CD4-positive, alpha-beta T cell (primary cell): ENCODE measurements around the gene MYLK4. TPM values are rescaled to one million over a fixed set of nuclear protein-coding genes. Genes with fewer than 3 reads are reported as not detected.

Experiments
- ATAC-seq: fragments of 200-7000 bp; cut with Tn5 transposase; one replicate; pipeline ENCODE4 v1.10.0; 2022; ENCODE audit warnings: mild to moderate bottlenecking; ENCODE audit not compliant: poor library complexity
- CTCF ChIA-PET: fragments of 350-600 bp; sonication (Branson Sonifier 250); formaldehyde crosslinking; loops from one replicate; lab custom pipeline; 2021; ENCODE audit warnings: antibody characterized with exemption, inconsistent platforms; lab: Charles Lee
- POLR2A ChIA-PET: fragments of 350-600 bp; sonication (Branson Sonifier 250); formaldehyde crosslinking; loops from one replicate; lab custom pipeline; 2021; ENCODE audit warnings: antibody characterized with exemption, inconsistent platforms; lab: Charles Lee
- DNase-seq, 14 experiments: peaks; one replicate each; pipeline ENCODE4 v3.0.0-alpha.2; 2013 to 2020; ENCODE audit warnings: mixed read lengths in 2 of 14
- H3K27ac ChIP-seq, 2 donors: one replicate each; pipeline versions ENCODE4 v1.5.1 to v1.7.0; 2013; ENCODE audit warnings: low read length in 2 of 2, low read depth in 1 of 2, mild to moderate bottlenecking in 1 of 2
- H3K27me3 ChIP-seq, 2 experiments: 1 replicate in 1 of 2; 2 replicates in 1 of 2; pipeline versions ENCODE4 v1.6.1 to v1.7.0; 2013; ENCODE audit warnings: low read length in 2 of 2, control low read depth in 1 of 2, mild to moderate bottlenecking in 1 of 2, moderate library complexity in 1 of 2; ENCODE audit not compliant: insufficient read depth in 2 of 2, control insufficient read depth in 1 of 2
- H3K36me3 ChIP-seq: one replicate; pipeline ENCODE4 v1.6.1; 2013; ENCODE audit warnings: low read length, control low read depth; ENCODE audit not compliant: insufficient read depth
- H3K4me1 ChIP-seq: one replicate; pipeline ENCODE4 v1.6.1; 2013; ENCODE audit warnings: low read length, control low read depth; ENCODE audit not compliant: insufficient read depth
- H3K4me3 ChIP-seq: one replicate; pipeline ENCODE4 v1.5.1; 2013; ENCODE audit warnings: mild to moderate bottlenecking, low read length, moderate library complexity
- H3K9me3 ChIP-seq, 2 experiments: 1 replicate in 1 of 2; 2 replicates in 1 of 2; pipeline versions ENCODE4 v1.6.1 to v1.7.0; 2013; ENCODE audit warnings: low read length in 2 of 2, mild to moderate bottlenecking in 2 of 2, control low read depth in 1 of 2, moderate library complexity in 1 of 2; ENCODE audit not compliant: control insufficient read depth in 1 of 2, insufficient read depth in 1 of 2
- H3K27ac Mint-ChIP-seq: one replicate; pipeline ENCODE4 v1.8.0; 2020; ENCODE audit warnings: mixed read lengths
- H3K27me3 Mint-ChIP-seq: one replicate; pipeline ENCODE4 v1.8.0; 2021; ENCODE audit warnings: mixed read lengths
- H3K36me3 Mint-ChIP-seq: one replicate; pipeline ENCODE4 v1.8.0; 2021; ENCODE audit warnings: low read depth, mixed read lengths
- H3K4me1 Mint-ChIP-seq: one replicate; pipeline ENCODE4 v1.8.0; 2021; ENCODE audit warnings: low read depth, mixed read lengths
- H3K4me3 Mint-ChIP-seq: one replicate; pipeline ENCODE4 v1.8.0; 2020; ENCODE audit warnings: mild to moderate bottlenecking, mixed read lengths
- H3K9me3 Mint-ChIP-seq: one replicate; pipeline ENCODE4 v1.8.0; 2020; ENCODE audit warnings: mixed read lengths
- CTCF ChIP-seq: fragments of 200-600 bp; IDR thresholded peaks from one replicate; pipeline ENCODE4 v1.8.0; 2022; ENCODE audit warnings: antibody characterized with exemption, mild to moderate bottlenecking
- intact Hi-C, 2 experiments: fragments of 100-400 bp; cut with DNase I in 1 of 2; cut with micrococcal nuclease in 1 of 2; formaldehyde crosslinking; loops; one replicate each; pipeline versions ENCODE4 v1.15.1 to v1.9.0; 2023 to 2025; cut with DNase I, micrococcal nuclease
- total RNA-seq, 174 experiments: library from RNA in 2 of 174; stranded (reverse) in 2 of 174; gene quantifications; one replicate each; pipeline ENCODE4 v1.2.3 and lab custom pipeline; 2021 to 2026

The MYLK4 gene
- total RNA-seq, 2 experiments from 2014 or later = 1.6 to 2.0 TPM

- no peak overlapping the region for H3K27ac ChIP-seq
- Mint-ChIP-seq H3K36me3 (no peaks in the 10 kb centered on the region), H3K4me1 (peaks cover 10% of the 10 kb centered on the region), H3K27ac (no peak overlapping the region), H3K4me3 (no peak overlapping the region), H3K9me3 (no peaks in the 10 kb centered on the region), H3K27me3 (no peaks in the 10 kb centered on the region)
- no peak for ATAC-seq
- H3K4me1 ChIP-seq = no peaks in the 10 kb centered on the region
- DNase-seq = no peak
- intact Hi-C loops = no loop called here
- no peak for TF ChIP-seq CTCF
- H3K36me3 ChIP-seq = no peaks in the 10 kb centered on the region
- H3K9me3 ChIP-seq = peaks cover 0 to 2% of the 10 kb centered on the region in 2 experiments
- no peak overlapping the region for H3K4me3 ChIP-seq
- H3K27me3 ChIP-seq = no peaks in the 10 kb centered on the region
- ChIA-PET CTCF (no interaction called here), POLR2A (no interaction called here)
Measured at GRCh38 chr6:2715737-2716136, 35.0 kb downstream of the MYLK4 start.

GRCh38 chr6:2714111-2714895 is 36.4 kb downstream of the MYLK4 start:
- intact Hi-C loops = no loop called here

GRCh38 chr6:2713473-2714110 is 37.1 kb downstream of the MYLK4 start:
- POLR2A ChIA-PET = no interaction called here
- peaks cover 0 to 10% of the 10 kb centered on the region in 2 experiments for H3K9me3 ChIP-seq
- DNase-seq (no peak), ATAC-seq (no peak)
- H3K27ac ChIP-seq = no peak overlapping the region
- H3K36me3 ChIP-seq = no peaks in the 10 kb centered on the region
- CTCF ChIA-PET = no interaction called here
- Mint-ChIP-seq H3K27me3 (no peaks in the 10 kb centered on the region), H3K36me3 (no peaks in the 10 kb centered on the region), H3K27ac (no peak overlapping the region), H3K9me3 (no peaks in the 10 kb centered on the region), H3K4me1 (peaks cover 3% of the 10 kb centered on the region), H3K4me3 (no peak overlapping the region)
- H3K4me3 ChIP-seq = no peak overlapping the region
- intact Hi-C loops = no loop called here
- peaks cover 0 to 4% of the 10 kb centered on the region in 2 experiments for H3K27me3 ChIP-seq
- no peak for TF ChIP-seq CTCF
- H3K4me1 ChIP-seq = no peaks in the 10 kb centered on the region

More at GRCh38 chr6:2714111-2714895, 36.4 kb downstream of the MYLK4 start:
- ChIA-PET CTCF (no interaction called here), POLR2A (no interaction called here)
- DNase-seq (peak in 1 of 14 experiments; percentile 4), ATAC-seq (no peak)
- no peak for TF ChIP-seq CTCF
- H3K27ac Mint-ChIP-seq = no peak overlapping the region
- H3K4me3 Mint-ChIP-seq = no peak overlapping the region
- Histone ChIP-seq H3K27me3 (peaks cover 0 to 2% of the 10 kb centered on the region in 2 experiments), H3K27ac (no peak overlapping the region), H3K36me3 (no peaks in the 10 kb centered on the region), H3K4me3 (no peak overlapping the region), H3K9me3 (peaks cover 0 to 10% of the 10 kb centered on the region in 2 experiments), H3K4me1 (no peaks in the 10 kb centered on the region)
- H3K9me3 Mint-ChIP-seq = no peaks in the 10 kb centered on the region
- no peaks in the 10 kb centered on the region for H3K27me3 Mint-ChIP-seq
- no peaks in the 10 kb centered on the region for H3K36me3 Mint-ChIP-seq
- H3K4me1 Mint-ChIP-seq = peaks cover 10% of the 10 kb centered on the region
